A549 treated with dexamethasone at 1 μM for 4 hours (cell line): Measurements from ENCODE around the gene SNX18. TPM values are rescaled to one million over a fixed set of nuclear protein-coding genes. Genes with fewer than 3 reads are reported as not detected.

ENCODE experiments used
- total RNA-seq: library from RNA; stranded (reverse); fragments of 200-300 nt; extraction: Qiagen RNA extraction; gene quantifications from 5 replicates; pipeline ENCODE4 v1.2.3, GENCODE V29; 2022

Gene SNX18
- 4.3 to 8.2 TPM (median 7.3 TPM) in 5 replicates for total RNA-seq

GRCh38 chr5:54517512-54518145 is at the start of gene SNX18:
Gene SNX18, plus strand, starts transcription at chr5:54517759. Its CDS starts 194 bp downstream, at chr5:54517953.

Other genes starting within 250 kb of the SNX18 start
- 3.5 to 5.4 TPM (median 5.2 TPM) in 5 replicates for gene ARL15, start 207.2 kb upstream of the SNX18 start, total RNA-seq
- gene HSPB3, start 62.1 kb upstream of the SNX18 start, total RNA-seq, result 0.14 to 0.42 TPM (median 0.24 TPM) in 4 of 5 replicates, not detected in the other